NCI-H1417 (cell line): ENCODE measurements around the gene PGC.

Experiments used
- DNase-seq, 3 experiments: peaks; one replicate each; lab custom pipeline; 2025; lab: John Stamatoyannopoulos, UW

Gene PGC

DNA sequence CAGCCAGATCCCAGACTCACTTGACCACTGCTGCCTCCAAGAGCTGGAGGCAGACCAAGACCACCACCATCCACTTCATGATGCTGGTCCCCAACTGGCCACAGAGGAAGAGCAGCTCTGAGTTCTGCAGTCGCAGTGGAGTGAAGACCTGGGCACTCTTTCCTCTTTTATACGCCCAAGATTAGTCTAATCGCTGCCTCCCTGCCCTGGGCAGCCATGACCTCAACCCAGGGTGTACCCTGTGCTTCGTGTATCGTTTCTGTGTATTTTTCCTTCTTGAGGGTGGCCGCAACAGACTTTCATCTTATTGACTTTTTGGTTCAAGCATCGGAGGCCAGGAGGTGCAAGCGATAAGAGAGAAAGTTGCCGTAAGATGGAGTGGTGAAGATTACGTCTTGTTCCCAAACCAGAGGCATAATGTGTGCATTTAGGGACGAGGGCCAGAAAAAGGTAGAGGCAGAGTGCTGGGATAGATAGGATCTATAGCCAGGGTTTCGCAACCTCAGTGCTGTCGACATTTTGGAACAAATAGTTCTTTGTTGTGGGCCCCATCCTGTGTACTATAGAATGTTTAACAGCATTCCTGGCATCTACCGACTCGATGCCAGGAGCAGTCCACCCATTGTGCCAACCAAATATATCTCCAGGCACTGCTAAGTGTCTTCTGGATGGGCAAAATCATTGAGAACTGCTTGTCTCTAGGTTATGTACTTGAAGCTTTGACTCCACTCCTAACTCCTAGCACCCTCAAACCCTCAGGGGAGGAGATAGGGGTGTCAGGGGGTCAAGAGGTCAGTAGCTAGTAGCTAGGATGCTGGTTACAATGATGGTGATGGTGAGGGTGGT lies at the start of gene PGC:
PGC (minus strand) TSS at position 142 of the 846 bp plus-strand sequence; CDS start at position 79, 63 bp downstream.
- no peak for DNase-seq

DNA sequence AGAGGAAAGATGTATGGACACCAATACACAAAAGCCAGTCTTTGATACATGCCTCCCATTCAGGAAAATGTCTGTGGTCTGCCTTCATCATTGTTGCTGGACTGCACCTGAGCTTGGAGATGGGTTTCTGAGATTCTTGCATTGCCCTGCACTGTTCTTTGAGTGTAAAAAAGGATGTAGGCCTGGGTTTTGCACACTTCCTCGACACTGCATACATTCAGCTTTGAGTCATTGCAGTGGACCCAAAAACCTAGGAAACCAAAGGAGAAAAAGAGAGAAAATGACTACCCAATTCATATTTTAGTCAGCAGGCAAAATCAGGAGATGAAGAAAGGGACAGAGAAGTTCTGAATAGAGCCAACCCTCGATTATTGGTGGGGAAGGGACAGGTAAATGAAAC lies 49.3 kb upstream of the PGC start:
- DNase-seq, result no peak

DNA sequence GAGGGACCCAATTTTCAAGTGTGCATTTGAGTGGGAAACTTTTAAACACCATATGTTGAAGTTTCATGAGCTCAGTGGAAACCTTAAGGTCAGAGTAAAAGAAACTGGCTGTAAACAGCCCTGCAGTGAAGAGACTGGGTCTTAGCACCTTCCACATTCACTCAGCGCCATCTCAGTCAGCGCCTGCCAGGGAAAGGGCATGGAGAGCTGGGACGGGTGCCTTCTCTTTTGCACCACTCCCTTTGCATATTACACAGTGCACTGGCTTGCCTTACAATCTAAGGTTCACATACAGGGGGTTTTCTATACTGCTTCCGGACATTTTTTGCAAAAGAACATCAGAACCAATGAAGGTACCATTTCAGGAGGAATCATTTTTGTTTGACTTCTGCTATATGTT lies 44.8 kb upstream of the PGC start:
- DNase-seq, result no peak

GRCh38 chr6:41791305-41791704 lies 44.1 kb upstream of the PGC start:
- DNase-seq, result no peak

GRCh38 chr6:41790045-41790444 lies 42.8 kb upstream of the PGC start:
- DNase-seq, result no peak

GRCh38 chr6:41789390-41789724 lies 42.2 kb upstream of the PGC start:
- DNase-seq, result peak in 1 of 3 experiments; percentile 29

GRCh38 chr6:41787219-41787917 lies 40.2 kb upstream of the PGC start, which contains the start of gene TOMM6:
TOMM6 (plus strand) TSS chr6:41787694; CDS start chr6:41787698, 4 bp downstream.
- DNase-seq, result peak; percentile 90 to 93 (median 90)

- DNase-seq, result peak; percentile 77 to 87 (median 81)
Measured at GRCh38 chr6:41786451-41787218, 39.4 kb upstream of the PGC start.

DNA sequence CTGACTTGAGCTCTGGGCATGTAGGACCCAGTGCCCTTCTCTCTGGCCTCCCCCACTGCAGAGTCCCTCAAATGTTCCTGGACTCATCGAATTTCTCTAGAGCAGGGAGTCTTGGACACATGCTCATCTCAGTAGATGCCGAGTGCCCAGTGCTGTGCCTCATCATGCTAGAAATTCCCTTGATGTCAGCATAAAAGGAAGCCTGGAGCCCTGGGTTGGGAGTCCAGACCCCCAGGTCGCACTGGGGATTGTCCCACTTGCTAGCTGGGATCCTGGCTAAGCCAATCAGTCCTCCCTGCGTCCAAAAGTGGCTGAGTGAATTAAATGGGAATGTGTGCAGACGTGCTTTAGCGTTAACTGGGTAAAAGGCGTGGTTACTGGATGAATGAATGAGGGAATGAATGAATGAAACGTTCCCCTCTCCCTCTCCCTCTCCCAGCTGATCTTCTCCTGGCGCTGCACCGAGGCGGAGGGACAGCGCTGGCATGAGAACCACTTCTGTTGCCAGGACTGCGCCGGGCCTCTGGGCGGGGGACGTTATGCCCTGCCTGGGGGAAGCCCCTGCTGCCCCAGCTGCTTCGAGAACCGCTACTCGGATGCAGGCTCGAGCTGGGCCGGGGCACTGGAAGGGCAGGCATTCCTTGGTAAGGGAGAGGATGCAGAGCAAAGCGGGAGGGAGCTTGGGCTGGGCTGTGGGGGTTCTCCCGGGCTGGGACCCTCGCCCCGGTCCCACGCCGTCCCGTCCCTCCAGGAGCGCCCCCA lies 38.7 kb upstream of the PGC start:
- peak in 1 of 3 experiments; percentile 61 for DNase-seq

DNA sequence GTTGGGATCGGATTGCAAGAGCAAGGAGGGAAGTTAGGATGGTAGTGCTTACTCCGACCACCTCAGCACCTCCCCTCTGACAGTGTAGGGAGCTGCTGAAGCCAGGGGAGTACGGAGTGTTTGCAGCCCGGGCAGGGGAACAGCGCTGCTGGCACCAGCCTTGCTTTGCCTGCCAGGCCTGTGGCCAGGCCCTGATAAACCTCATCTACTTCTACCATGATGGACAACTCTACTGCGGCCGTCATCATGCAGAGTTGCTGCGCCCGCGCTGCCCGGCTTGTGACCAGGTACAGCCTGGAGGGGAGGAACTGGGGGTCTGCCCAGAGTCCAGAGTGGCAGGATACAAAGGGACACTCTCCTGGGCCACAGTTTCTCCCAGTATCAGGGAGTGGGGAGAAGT lies 38.1 kb upstream of the PGC start:
- no peak for DNase-seq

DNA sequence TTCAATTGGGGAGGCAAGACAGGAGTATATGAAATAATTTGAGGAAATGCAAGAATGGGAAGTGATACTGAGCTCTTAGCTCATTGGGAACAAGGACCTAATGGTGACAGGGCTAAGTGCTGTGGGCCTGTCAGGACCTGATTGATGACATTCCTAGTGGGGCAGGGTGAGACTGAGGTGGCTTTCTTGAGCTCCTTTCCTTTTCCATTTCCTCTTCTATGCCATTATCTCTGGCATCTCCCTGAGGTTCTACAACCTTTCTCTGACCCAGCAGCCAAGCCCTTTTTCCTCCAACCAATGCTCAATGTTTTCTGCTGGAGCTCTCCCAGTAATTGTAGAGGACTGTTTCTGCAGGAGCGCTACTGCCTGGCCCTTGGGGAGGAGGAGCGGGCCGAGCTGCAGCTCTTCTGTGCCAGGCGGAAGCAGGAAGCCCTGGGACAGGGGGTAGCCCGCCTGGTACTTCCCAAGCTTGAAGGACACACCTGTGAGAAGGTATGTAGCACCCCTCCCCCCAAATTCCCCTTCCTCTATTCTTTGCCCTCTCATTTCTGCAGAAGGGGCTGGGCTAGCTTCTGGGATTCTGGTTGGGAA lies 37.5 kb upstream of the PGC start:
- no peak for DNase-seq

- DNase-seq, result no peak
Measured at GRCh38 chr6:41783106-41783780, 36.0 kb upstream of the PGC start.

- DNase-seq, result no peak
Measured at GRCh38 chr6:41781366-41781730, 34.2 kb upstream of the PGC start.

GRCh38 chr6:41780551-41781365 lies 33.6 kb upstream of the PGC start, which contains the start of gene PRICKLE4:
PRICKLE4 (plus strand) TSS chr6:41780782; CDS start chr6:41783474, 2,692 bp downstream.
- DNase-seq, result peak in 2 of 3 experiments; percentile 35 to 52

DNA sequence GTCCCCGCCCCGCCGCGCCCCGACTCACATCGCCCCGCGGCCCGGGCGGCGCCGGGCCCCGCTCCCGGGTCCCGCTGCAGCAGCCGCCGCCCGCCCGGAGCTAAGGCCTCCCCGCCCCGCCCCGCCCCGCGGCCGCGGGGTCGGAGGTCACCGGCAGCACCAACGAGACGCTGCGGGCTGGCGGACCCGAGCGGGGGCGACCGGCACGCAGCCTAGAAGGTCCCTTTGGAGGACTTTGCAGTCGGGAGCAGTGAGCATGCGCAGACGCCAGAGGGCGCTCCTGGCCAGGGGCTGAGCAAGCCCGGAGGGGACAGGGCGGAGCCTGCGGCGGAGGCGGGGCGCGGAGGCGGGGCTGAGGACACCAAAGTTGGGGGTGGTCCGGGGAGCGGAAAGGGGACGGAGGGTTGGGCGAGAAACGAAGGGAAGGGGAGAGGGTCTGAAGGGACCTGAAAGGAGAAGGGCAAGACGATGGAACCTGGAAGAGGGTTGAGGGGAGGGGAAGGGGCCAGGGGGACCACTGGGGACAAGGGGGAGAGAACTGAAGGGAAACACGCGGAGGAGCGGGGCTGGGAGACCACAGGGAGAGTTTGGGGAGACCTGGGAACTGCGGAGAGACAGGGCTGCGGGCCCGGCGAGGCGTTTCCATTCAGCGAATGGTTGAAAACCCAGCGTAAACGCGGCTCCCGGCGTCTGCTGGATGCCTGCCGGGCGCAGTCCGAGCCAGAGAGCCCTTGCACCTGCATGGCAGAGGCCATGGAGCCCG lies 32.8 kb upstream of the PGC start, which contains the start of gene FRS3:
FRS3 (minus strand) TSS at position 113 of the 763 bp plus-strand sequence. CDS start 2,913 bp downstream, outside the sequence.
- DNase-seq, result peak; percentile 90 to 95 (median 94)

GRCh38 chr6:41779336-41779735 lies 32.1 kb upstream of the PGC start:
- DNase-seq, result peak in 1 of 3 experiments; percentile 57

GRCh38 chr6:41778895-41779294 lies 31.7 kb upstream of the PGC start:
- no peak for DNase-seq

DNA sequence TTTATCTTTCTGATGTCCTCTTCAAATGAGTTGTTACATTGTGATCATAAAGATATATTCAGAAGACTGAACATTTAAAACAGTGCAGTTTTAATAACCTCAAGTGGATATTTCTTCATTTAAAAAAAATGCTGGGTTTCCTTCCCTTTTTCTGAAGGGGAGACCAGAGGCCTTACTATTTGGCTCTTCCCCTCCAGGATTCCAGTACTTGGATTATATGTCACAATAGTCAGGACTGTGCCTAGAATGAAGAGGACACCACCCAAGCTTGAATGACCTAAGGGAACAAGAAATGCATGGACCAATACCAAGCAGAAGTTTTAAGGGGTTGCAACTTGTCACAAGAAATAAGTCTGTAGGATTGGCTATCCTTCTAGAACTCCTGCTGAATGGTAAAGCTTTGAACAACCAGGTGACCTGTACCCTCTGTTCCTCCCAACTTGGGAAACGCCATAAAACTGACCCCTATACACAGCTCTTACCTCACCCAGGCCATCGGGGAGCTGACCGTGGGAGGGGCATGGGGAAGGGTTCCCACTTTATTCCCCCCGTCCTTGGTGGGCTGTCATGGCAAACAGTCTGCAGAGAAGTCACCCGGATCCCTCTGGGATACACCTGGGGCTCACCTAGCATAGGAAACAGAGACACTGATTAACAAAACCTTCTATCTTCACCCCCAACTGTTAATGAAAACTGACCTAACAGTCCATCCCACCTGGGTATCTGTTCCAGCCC lies 30.5 kb upstream of the PGC start:
- no peak for DNase-seq
